Measurements from ENCODE around the gene ADCY3.

ADCY3 gene

DNA sequence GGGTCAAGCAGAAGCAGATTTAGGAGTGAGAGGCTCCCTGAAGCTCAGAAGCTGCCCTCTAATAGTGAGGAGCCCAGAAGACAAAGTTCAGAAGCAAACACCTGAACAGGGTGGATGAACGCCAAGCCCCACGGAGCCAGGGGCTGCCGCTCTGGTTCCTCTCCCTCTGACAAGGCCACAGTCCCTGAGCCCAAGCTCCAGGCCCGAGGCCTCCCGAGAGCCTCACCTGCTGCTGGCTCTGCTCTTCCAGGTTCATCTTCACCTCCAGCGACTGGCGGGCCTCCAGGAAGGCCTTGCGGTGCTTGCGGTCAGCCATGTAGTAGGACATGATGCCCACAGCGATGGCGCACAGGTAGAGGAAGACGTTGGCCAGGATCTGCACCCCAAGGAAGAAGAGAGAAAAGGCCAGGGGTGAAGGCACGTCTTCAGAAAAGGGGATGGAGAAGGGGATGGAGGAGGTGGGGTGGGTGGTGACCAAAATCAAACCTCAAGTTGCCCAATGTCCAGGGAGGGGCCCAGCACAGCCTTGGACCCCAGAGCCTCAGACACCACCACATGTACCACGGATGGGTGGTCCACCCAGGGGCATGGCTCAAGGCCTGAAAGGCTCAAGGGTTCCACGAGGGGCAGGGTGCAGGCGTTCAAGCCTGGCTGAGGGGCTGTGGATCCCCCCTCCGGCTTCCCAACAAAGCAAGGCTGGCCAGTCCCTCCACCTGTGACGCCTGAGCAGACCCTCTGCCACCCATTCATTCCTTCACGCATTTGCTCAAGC lies 47.5 kb downstream of the ADCY3 start:
- DNase-seq = no peak

DNA sequence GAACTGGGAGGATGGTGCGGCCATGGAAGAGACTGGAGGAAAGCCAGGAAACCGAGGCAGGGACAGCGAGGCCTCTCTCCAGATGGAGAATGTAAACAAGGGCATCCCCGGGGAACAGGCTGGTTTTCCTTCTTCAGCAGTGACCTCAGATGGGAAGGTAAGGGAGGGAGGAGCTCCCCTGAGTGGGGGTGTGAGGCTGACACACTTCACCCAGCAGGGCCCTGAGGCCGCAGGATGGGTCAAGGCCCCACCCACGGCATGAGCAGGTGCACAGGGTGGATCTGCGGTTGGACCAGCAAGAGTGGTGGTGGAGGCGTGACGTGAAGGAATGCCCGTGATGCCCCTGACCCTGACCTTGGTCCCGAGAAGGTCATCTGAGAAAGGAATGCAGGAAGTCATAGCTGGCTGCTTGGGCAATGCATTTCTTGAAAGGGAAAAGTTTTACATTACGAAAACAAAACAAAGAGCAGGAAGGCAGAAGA lies 48.1 kb downstream of the ADCY3 start:
- DNase-seq = no peak

DNA sequence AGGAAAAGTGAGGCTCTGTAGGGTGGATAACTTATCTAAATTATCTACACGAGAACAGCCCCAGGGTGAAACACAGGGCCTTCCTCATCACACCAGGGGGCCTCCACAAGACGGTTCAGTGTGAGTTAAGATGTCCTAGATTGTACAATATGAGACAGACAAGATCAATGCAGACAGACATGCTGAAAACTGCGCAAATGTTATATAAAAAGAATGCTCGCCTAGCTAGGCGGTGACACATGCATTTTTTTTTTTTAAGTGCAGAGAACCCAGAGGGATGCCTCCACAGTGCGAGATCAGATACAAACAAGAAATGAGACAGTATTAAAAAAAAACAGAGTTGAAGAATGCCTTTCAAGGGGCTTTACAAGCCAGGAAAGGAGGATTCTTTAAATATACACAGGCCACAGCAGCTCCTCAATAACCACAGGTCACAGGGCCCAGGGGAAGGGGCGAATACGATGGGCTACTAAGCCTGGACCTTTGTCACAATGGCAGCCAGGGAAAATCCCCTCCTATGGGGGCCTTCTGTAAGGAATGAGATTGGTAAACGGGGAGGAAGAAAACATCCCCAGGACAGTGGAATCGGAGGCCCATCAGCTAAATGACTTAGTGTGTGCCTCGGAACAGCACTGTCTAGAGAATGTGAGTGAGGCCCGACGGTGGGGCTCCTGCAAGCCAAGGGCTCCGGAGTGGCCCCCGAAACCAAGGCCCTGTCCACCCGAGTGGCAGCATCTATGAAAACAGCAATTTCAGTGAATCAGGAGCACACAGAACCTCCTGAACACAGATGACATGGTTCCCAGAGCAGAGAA lies 48.9 kb downstream of the ADCY3 start:
- DNase-seq = no peak

DNA sequence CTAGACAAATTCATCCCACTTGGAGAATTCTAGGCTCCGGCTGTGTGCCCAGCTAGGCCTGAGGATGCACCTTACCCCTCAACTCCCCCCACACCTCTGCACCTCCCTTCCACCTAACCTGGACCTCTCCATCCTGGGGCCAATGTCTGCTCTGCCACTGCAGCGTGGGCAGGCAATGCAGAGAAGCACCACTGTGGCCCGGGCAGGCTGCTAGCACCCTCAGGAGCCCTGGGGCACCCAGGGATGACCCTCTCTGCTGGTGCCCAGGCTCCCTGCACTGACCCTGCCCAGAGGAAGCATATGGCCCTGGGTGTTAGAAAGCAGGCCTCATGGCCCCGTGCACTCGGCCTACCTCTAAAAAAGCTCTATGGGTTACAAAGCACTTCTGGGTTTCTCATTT lies 49.6 kb downstream of the ADCY3 start:
- no peak for DNase-seq

DNA sequence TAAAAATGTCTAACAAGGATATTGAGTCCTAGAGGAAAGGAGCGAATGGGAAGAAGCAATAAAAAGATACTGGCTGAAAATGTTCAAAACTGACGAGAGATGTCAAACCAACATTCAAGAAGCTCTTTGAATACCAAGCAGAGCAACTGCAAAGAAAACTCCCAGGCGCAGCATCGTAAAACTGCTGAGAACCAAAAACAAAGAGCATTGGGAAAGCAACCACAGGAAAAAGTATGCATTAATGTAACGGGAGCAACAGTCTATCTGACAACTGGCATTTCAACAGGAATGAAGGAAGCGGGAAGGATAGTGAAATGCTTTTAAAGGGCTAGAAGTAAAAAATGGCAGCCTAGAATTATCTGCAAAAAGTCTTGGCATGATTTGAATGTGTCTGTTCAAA lies 53.1 kb downstream of the ADCY3 start:
- DNase-seq = no peak

DNA sequence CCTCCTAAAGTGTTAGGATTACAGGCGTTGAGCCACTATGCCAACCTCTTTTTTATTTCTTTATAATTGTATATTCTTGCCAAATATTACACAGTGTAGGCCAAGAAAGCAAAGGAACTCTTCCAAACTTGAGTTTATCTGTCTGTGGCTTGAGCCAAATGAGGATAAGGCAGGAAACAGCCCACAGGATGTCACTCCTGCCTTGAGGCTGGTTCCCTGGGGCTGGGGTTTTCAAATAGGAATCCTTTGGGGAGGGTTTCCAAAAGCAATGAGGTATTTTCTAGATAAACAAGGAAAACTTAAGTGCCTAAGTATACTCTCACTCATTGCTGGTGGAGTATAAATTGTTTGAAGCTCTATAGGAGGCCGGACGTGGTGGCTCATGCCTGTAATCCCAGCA lies 56.4 kb downstream of the ADCY3 start:
- no peak for DNase-seq

DNA sequence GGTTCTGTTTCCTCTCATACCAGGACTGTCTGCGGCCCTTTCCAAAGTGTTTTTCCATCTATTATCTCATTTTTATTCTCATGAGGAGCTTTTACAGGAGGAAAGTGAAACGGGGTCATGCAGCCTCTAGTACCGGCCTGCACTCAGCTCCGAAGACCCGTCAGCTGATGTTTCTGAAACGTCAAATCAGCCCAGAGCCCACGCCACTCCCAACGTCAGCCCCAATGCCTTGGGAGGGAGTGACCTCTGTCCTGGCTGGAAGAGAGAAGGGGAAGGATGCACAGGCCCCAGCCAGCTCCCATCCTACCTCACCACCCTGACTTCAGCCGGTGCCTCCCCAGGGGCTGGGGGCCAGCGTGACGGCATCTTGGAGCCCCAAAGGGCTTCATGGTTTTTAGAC lies 58.5 kb downstream of the ADCY3 start:
- no peak for DNase-seq

DNA sequence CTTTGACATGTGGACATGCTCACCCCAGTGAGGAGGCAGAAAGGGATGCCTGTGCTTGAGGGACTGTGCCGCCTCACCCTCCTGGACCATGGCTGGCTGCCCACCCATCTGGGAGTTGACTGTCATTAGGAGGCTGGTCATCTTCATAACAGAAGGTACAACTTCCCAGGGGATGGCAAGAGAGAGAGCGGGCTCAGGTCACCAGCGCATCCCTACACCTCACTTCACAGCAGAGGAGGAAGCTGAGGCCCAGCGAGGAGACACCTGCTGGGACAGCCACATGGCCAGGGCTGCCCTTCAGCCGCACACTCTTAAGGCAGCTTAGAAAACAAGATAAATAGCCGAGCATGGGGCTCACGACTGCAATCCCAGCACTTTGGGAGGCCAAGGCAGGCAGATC lies 59.4 kb downstream of the ADCY3 start:
- no peak for DNase-seq

DNA sequence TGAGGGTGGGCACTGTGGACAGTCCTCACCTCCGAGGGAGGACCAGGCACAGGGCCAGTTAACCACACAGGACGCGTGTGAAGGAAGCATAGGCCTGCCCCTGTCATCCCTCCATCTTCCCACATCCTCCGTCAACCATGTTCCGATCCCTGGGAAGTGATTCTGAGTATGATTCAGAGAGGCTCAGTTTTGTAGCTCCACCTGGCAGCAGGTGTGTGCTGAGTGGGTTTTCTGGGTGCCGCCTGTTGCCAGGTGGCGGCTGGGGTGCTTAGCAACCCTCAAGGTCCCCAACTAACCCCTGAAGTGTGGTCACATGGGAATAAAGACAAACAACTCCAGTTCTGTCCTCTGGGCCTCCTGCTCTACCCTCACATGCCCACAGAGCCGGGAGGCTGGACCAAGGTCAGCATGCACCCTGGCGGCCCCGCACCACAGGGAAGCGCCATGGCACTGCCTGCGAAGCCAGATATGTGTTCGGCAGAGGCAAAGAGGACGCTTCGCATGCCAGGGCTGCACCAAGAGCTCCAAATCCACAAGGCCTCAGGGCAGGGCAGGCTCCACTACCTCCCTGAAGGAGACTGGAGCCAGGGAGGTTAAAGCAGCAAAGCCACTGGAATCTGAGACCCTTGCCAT lies 60.0 kb downstream of the ADCY3 start:
- no peak for DNase-seq

DNA sequence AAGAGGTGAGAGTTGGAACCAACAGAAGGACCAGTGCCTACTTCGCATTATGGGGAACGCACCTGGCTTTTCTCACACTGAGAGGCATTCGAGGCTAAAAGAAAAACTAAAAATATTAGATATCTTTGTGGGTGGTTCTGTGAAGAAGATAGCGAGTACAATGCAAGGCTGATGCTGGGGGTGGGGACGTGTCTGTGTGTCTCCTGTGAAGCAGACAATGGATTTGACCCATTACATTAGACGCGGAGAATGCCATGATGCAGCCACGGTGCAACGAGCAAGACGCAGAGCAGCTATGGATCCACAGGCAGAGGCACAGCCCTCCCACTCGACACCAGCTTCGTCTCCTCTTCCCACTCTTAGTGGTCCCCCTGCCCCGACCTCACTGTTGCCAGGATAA lies 61.0 kb downstream of the ADCY3 start:
- DNase-seq = no peak

DNA sequence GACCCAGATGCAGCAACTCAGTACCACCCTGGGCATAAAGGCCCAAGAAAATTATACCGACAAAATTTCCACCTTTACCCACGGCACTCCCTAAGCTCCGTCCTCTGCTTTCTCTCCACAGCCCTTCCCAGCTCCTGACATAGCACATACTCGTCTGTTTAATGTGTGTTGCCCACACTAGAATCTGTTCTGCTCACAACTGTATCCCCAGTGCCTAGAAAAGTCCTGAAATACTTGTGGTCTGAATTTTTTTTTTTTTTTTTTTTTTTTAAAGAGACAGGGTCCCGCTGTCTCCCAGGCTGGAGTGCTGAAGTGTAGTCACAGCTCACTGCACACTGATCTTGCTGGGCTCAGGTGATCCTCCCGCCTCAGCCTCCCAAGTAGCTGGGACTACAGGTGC lies 62.3 kb downstream of the ADCY3 start:
- DNase-seq = no peak

DNA sequence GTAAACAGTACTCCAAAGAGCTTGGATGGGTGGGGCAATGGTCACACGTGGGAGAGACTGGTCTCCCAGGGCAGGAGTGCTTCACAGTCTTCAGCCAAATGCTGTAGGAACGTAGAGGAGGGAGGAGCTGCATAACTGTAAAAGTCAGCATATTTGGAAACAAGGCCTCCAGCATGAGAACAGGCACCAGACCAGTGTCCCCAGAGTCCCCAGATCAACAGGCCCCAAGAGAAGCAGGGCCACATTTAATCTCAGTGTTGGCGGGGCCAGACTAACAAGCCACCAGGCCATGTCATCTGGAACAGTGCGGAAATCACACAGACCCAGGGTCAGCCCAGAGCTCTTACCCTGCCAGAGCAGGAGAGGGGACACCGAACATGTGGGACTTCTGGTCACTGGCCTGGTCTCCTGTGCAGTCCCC lies 63.2 kb downstream of the ADCY3 start:
- no peak for DNase-seq

DNA sequence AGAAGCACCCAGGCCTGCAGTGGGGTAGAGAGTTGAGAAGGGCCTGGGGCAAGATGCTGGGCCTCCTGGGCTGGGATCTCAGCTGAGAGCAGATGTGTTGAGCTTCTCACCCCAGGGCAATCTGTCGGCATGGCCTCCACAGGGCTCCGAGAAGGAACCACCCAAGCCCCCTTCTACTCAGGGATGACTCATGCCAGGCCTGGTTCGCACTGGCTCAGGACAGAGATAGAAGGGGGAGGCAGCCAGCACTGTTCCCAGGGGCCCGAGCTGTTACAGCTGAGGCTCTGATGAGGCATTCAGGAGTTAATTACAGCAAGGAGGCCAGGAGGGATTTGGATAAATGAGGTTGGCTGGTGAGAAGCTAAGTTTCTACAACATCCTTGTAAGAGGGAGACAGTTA lies 64.3 kb downstream of the ADCY3 start:
- DNase-seq = no peak

DNA sequence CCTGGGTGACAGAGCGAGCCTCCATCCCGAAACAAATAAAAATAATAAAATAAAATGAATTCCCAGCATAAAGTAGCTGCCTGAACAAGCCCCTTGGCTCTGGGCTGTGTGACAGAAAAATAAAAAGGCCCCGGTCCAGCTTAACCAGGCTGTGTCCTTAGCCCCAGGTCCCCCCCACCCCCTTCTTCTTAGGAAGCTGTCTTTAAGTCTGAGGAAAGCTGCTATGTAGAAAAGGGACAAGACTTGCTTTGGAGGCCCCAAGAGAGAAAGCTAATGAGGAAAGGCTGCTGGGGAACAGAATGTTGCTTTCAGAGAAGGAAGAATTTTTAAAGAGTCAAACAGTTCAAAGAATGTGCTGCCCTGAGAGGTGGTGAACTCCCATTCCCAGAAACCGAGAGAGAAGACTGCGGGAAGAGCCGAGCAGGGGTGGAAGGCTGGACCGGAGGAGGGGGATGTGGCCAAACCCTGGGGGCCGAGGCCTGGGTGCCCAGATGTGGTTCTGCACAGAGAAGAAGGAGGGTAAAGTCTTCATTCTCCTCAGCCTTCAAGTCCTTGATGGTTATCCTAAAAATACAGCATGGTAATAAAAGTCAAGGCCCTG lies 64.9 kb downstream of the ADCY3 start:
- DNase-seq = no peak

DNA sequence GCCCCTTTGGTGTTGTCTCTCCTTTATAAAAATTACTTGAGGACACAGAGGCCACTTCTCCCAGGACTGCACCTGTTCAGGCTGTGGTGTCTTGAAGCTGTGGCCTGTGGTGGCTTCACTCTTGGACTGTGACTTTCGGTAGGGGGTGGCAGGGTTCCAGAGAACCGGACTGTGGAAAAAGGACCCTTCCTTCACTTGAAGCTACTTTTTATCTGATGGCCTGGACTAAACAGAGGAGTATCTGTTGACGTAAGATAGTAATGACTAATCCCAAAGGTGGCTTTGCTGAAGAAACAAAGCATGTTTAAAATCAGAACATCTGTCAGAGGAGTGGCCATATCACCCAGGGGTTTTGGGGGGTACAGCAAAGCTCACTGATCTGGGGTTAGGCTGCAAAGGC lies 66.0 kb downstream of the ADCY3 start:
- no peak for DNase-seq

DNA sequence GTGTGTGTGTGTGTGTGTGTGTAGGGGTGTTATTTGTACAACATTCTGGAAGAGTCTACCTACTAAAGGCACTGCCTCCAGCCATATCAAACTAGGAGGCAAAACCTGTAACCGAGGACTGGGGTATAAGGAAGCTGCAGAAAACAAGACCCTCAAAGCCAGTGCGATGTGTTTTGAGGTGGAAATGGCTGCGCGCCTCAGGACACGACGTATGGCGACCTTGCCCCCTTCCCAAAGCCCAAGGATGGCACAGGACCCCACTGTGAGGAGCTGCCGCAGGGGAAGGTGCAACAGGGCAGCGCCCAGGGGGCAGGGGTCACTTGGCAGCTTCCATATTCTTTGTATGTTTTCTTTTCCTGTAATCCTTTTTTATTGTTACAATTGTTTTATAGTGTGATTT lies 67.0 kb downstream of the ADCY3 start:
- no peak for DNase-seq

DNA sequence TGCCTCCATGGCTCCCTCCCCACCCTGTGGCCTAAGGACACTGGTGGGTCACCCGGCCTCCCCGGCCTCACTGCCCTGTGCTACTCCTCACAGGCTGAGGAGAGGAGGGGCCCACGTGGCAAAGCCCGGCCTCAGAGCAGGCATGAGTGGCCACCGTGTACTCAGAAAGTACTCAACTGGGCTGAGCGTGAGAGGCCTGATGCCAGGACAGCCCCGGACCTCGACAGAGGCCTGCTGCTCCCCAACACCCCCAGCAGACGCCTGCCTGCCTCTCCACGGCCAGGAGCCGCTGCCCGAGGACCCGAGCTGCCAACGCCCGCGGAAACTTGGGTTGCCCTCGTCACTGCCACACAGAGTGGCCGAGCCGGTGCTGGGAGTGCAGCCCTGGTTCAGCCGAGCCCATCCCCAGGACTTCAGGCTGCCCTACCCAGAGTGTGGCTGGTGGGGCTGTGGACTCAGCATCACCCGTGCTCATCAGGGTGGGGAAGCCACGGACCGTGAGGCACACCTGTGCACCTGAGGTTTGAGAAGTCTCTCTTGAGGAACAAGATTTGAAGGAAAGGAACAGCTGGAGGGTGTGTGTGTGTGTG lies 67.5 kb downstream of the ADCY3 start:
- no peak for DNase-seq

DNA sequence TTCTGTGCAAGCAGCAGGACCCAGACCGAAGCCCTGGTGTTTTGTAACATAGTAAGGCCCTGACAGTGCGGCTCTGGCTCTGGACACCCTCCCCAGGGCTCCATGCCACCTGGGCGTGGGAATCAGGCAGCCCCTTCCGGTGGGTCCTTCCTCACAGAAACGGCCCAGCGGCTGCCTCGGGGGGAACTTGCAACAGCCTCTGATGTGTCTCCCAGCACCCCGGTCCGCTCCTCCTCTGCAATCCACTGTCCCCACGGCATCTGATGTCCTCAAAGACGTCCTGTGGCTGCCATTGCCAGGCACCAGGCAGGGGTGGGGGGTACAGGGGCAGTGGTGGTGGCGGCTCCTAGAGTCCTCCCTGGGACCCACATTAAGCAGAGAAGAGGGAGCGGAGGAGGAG lies 68.0 kb downstream of the ADCY3 start:
- no peak for DNase-seq

DNA sequence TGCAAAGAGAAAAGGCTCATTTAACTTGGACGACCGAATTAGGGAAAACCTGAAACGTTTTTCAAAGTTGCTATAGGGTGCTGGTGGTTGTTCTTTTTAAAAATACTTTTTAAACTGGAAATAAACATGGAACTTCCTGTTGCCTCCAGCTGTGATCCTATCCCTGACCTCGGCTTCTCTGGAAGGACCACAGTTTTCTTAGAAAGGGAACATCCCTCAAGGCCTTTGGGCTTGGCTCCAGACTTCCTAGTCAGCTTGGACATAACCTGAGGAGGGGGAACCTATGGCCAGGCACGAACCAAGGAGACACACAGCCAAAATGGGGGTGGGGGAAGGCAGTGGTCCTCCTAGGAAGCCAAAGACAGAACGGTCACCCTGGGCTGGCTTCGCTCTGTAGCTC lies 69.1 kb downstream of the ADCY3 start:
- DNase-seq = no peak

DNA sequence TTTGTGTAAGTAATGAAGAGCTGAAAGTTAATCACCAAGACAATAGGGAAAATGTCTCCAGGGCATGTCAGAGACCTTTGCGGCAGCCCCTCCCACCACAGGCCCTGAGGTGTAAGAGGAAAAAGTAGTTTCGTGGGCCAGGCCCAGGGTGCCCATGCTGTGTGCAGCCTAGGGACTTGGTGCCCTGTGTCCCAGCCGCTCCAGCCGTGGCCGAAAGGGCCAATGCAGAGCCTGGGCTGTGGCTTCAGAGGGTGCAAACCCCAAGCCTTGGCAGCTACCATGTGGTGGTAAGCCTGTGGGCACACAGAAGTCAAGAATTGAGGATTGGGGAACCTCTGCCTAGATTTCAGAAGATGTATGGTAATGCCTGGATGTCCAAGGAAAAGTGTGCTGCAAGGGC lies 74.3 kb downstream of the ADCY3 start:
- DNase-seq = no peak

DNA sequence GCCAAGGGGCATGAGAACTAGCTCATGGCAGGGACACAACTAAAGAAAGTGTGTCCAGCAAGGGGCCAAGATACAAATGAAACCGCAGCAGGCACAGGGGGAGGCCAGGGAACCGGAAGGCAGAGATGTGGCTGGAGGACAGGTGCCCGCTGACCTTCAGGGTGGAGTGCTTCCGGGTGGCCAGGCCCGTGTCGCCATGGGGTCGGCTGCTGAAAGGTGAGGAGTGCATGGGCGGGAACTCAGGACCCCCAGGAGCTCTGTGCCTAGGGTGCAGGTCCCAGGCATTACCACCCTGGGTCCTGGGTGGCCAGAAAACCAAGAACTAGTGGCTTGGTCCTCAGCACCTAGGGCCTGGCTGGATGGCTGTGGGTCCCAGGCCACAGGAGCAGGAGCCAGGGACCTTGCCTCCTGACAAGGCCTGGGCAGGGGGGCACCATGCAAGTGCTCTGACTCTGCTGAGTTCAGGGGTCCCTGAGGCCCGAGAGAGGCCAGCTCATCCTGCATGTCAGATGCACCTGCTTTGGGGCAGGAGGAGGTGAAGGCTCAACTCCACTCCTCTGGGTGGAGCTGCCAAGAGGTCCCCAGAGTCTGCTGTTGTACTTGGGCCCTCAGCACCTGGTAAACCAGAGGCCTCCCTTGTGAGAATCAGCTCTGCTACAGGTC lies 75.9 kb downstream of the ADCY3 start:
- DNase-seq = no peak

DNA sequence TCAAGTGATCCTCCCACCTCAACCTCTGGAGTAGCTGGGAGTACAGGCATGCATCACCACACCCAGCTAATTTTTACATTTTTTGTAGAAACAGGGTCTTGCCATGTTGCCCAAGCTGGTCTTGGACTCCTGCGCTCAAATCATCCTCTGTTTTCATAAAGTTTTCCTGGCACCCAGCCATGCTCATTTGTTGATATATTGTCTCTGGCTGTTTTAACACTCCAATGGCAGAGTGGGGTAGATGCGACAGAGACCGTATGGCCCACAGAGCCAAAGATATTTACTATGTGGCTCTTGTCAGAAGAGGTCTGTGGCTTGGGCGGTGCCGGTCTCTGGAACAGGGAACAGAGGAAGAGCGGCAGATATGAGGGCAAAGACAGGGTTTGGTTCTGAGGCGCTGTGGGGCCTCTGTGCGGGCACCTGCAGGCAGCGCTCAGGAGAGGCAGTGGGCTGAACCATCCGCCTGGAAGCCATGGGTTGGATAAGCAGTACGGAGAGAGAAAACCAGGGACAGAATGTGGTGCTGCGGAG lies 76.6 kb downstream of the ADCY3 start:
- DNase-seq = no peak

Measured in CD4-positive, alpha-beta T cell treated with Interleukin-17A for 1 hour (primary cell).